ENCODE results near the gene PPP1R1A. TPM values are rescaled to one million over a fixed set of nuclear protein-coding genes. Genes with fewer than 3 reads are reported as not detected.

PPP1R1A gene
- total RNA-seq, 2 experiments from 2014 or later = not detected

GRCh38 chr12:54558759-54559158 is 29.7 kb downstream of the PPP1R1A start:
- POLR2A ChIA-PET = interaction anchor here (1.0 kb wide), 1 partner anchor 10 kb away, joined by 7 read pairs; the partner anchor contains the start of gene PDE1B
- CTCF ChIA-PET = interaction anchor here (1.0 to 1.2 kb wide), 3 partner anchors 21 to 45 kb away, joined by 3 to 5 read pairs (median 3); no protein-coding TSS in a partner anchor
- peaks cover 2% of the 10 kb centered on the region for H3K36me3 Mint-ChIP-seq (ENCODE audit: low read depth)
- ATAC-seq = no peak
- H3K4me1 Mint-ChIP-seq = peaks cover 33% of the 10 kb centered on the region
- no peak overlapping the region for H3K4me3 Mint-ChIP-seq
- no peaks in the 10 kb centered on the region for H3K9me3 Mint-ChIP-seq (ENCODE audit: low read depth)
- no peaks in the 10 kb centered on the region for H3K27me3 Mint-ChIP-seq
- no peak overlapping the region for H3K27ac Mint-ChIP-seq
- DNase-seq = no peak
- intact Hi-C loops (cut with DNase I, micrococcal nuclease) = no loop called here

DNA sequence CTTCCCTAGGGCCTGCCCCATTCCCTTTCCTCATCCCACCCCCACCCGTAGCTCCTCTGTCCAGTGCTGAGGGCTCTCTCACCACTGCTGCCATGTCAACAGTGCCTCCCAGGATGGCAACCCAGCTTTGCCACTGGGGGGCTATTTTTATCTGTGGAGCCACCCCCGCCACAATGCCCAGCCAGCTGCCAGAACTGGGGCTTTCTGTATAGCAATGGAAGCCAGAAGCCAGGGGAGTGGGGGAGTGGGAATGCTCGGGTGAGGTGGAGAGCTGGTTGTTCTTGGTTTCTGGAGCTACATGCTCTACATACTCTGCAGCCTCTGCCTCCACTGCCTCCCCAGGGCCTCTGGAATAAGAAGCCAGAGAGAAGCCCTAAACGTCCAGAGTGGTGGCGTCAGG is 30.1 kb downstream of the PPP1R1A start:
- intact Hi-C loops (cut with DNase I, micrococcal nuclease) = no loop called here
- Mint-ChIP-seq H3K36me3 (ENCODE audit: low read depth) (peaks cover 2% of the 10 kb centered on the region), H3K27ac (no peak overlapping the region), H3K27me3 (no peaks in the 10 kb centered on the region), H3K9me3 (ENCODE audit: low read depth) (no peaks in the 10 kb centered on the region), H3K4me1 (peaks cover 33% of the 10 kb centered on the region), H3K4me3 (no peak overlapping the region)
- no peak for DNase-seq
- ATAC-seq = no peak
- POLR2A ChIA-PET = interaction anchor here (1.0 kb wide), 1 partner anchor 9 kb away, joined by 7 read pairs; the partner anchor contains the start of gene PDE1B
- CTCF ChIA-PET = interaction anchor here (1.0 to 1.2 kb wide), 3 partner anchors 21 to 46 kb away, joined by 3 to 5 read pairs (median 3); no protein-coding TSS in a partner anchor

DNA sequence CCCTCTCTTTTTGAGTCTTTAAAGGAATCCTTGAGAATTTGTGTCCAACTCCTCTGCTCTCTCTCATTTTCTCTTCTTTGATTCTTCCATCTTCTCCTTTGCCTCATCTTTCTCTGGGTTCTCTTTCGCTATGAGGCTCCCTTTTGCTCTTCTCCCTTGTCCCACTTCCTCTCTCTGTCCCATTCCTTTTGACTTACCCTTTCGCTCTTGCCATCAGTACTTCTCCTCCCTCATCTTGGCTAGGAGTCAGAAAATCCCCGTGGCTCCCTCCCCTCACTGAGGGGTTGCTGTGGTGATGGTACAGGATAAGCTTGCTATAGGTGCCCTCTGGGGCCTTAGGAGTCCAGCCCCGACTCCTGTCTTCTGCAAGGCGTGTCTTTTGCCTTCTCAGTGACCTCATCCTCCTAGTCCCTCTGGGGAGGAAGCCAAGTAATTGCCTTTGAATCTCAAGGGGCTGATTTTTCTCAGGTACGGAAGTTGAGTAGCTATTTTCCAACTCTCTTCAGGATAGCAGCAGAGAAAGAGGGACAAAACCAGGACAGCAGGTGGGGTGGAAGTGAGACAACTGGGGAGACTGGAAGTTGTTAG is 32.7 kb downstream of the PPP1R1A start:
- Mint-ChIP-seq H3K9me3 (ENCODE audit: low read depth) (no peaks in the 10 kb centered on the region), H3K4me3 (no peak overlapping the region), H3K36me3 (ENCODE audit: low read depth) (no peaks in the 10 kb centered on the region), H3K27me3 (no peaks in the 10 kb centered on the region), H3K4me1 (peaks cover 24% of the 10 kb centered on the region), H3K27ac (no peak overlapping the region)
- POLR2A ChIA-PET = no interaction called here
- CTCF ChIA-PET = interaction anchor here (0.6 kb wide), 2 partner anchors 57 to 67 kb away, joined by 3 read pairs; no protein-coding TSS in a partner anchor
- no peak for DNase-seq
- intact Hi-C loops (cut with DNase I, micrococcal nuclease) = no loop called here
- ATAC-seq = no peak

DNA sequence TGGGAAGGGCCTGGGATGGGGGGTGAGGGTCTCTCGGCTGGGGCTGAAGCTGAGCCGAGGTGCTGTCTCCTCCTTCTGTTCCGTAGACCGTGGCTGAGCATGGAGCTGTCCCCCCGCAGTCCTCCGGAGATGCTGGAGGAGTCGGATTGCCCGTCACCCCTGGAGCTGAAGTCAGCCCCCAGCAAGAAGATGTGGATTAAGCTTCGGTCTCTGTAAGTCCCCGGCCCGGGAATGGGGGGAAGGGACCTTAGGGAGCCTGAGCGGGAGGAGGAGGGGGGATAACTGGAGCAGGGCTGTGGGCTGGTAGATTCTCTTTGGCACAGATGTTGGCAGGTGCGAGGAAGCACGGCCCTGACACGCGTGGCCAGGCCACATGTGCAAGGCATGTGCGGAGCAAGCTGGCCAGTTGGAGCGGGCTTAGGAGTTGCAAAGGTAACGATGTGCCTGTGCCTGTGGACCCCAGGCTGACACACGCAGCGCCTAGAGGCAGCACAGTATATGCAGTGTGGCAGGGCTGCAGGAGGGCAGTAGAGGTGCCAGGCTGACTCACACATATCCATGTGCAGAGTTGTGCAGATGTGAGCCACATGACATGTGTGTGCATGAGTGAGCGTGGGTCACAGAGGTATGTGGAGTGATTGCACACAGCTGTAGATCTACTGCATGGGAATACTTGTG is 38.5 kb downstream of the PPP1R1A start:
- Mint-ChIP-seq H3K27me3 (peaks cover 6% of the 10 kb centered on the region), H3K4me1 (peaks cover 37% of the 10 kb centered on the region), H3K27ac (peak overlapping the region; percentile 83), H3K4me3 (peak overlapping the region; percentile 81), H3K36me3 (ENCODE audit: low read depth) (peaks cover 9% of the 10 kb centered on the region), H3K9me3 (ENCODE audit: low read depth) (no peaks in the 10 kb centered on the region)
- POLR2A ChIA-PET = interaction anchor here (0.6 to 1.1 kb wide), 3 partner anchors 10 to 30 kb away, joined by 4 to 7 read pairs (median 6); no protein-coding TSS in a partner anchor
- peak; percentile 75 for DNase-seq
- CTCF ChIA-PET = interaction anchor here (1.2 to 3.0 kb wide), 3 partner anchors 11 to 30 kb away, joined by 3 to 19 read pairs (median 11); no protein-coding TSS in a partner anchor
- ATAC-seq = peak; percentile 91
- intact Hi-C loops (cut with DNase I, micrococcal nuclease) = loop anchor here (1.0 to 2.0 kb wide), 2 partner anchors 10 to 15 kb away; no protein-coding TSS in a partner anchor

DNA sequence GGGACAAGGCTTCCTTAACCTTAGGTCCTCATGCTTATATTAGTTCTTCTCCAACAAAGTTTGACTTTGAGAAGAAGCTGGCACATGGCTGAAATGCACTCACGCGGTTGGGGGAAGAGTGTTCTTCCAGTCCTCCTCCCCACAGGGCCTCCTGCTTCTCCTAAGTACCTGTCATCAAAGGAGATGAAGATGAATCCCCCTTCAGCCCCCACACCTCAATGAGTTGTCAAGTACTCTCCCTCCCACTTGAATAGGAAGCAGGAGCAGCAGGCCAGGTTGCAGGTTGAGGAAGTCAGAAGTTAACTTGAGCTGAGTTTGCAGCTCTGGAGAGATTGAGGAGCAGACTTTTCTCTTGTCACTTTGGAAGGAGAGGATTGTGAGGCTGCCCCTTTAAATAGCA is 41.9 kb downstream of the PPP1R1A start:
- intact Hi-C loops (cut with DNase I, micrococcal nuclease) = no loop called here
- Mint-ChIP-seq H3K27me3 (peaks cover 6% of the 10 kb centered on the region), H3K36me3 (ENCODE audit: low read depth) (peaks cover 24% of the 10 kb centered on the region), H3K4me1 (peaks cover 36% of the 10 kb centered on the region), H3K9me3 (ENCODE audit: low read depth) (no peaks in the 10 kb centered on the region), H3K4me3 (no peak overlapping the region), H3K27ac (peak overlapping the region; percentile 19)
- DNase-seq (no peak), ATAC-seq (no peak)
- ChIA-PET POLR2A (interaction anchor here (0.6 kb wide), 1 partner anchor 14 kb away, joined by 3 read pairs; no protein-coding TSS in a partner anchor), CTCF (interaction anchor here (0.7 to 1.1 kb wide), 2 partner anchors 11 to 19 kb away, joined by 3 read pairs; no protein-coding TSS in a partner anchor)

GRCh38 chr12:54544743-54545142 is 43.7 kb downstream of the PPP1R1A start:
- Mint-ChIP-seq H3K4me1 (peaks cover 18% of the 10 kb centered on the region), H3K27me3 (no peaks in the 10 kb centered on the region), H3K4me3 (no peak overlapping the region), H3K27ac (no peak overlapping the region), H3K9me3 (ENCODE audit: low read depth) (no peaks in the 10 kb centered on the region), H3K36me3 (ENCODE audit: low read depth) (peaks cover 23% of the 10 kb centered on the region)
- no peak for ATAC-seq
- POLR2A ChIA-PET = no interaction called here
- no peak for DNase-seq
- CTCF ChIA-PET = interaction anchor here (5.5 kb wide), 1 partner anchor 18 kb away, joined by 21 read pairs; no protein-coding TSS in a partner anchor
- intact Hi-C loops (cut with DNase I, micrococcal nuclease) = no loop called here

DNA sequence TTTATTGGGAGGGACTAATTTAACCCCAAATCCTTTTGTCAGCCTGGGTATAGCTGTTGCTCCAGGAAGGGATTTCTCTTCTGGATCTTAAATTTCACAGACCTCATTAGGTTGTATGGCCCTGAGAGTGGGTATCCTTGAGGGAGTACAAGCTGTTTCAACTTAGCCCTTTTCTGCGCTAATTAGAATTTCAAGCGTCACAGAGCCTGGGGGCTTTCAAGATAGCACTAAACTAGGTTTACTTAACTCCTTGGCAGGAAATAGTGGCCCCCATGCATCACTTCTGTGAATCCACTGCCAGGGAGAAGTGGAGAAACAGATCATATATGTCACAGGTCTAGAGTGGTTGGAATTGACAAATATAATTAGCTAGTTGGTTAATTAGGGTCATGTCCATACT is 44.9 kb downstream of the PPP1R1A start:
- H3K9me3 Mint-ChIP-seq (ENCODE audit: low read depth) = no peaks in the 10 kb centered on the region
- no peaks in the 10 kb centered on the region for H3K27me3 Mint-ChIP-seq
- ATAC-seq (no peak), DNase-seq (no peak)
- no peak overlapping the region for H3K4me3 Mint-ChIP-seq
- POLR2A ChIA-PET = no interaction called here
- H3K27ac Mint-ChIP-seq = no peak overlapping the region
- H3K4me1 Mint-ChIP-seq = peaks cover 11% of the 10 kb centered on the region
- intact Hi-C loops (cut with DNase I, micrococcal nuclease) = no loop called here
- H3K36me3 Mint-ChIP-seq (ENCODE audit: low read depth) = peaks cover 28% of the 10 kb centered on the region
- CTCF ChIA-PET = interaction anchor here (1.0 to 5.5 kb wide), 4 partner anchors 9 to 53 kb away, joined by 3 to 21 read pairs (median 4); no protein-coding TSS in a partner anchor

GRCh38 chr12:54541751-54542290 is 46.6 kb downstream of the PPP1R1A start:
- DNase-seq = no peak
- H3K27me3 Mint-ChIP-seq = no peaks in the 10 kb centered on the region
- no peaks in the 10 kb centered on the region for H3K9me3 Mint-ChIP-seq (ENCODE audit: low read depth)
- ChIA-PET POLR2A (interaction anchor here (0.6 kb wide), 1 partner anchor 21 kb away, joined by 3 read pairs; no protein-coding TSS in a partner anchor), CTCF (interaction anchor here (5.5 kb wide), 1 partner anchor 15 kb away, joined by 21 read pairs; no protein-coding TSS in a partner anchor)
- H3K27ac Mint-ChIP-seq = peak overlapping the region; percentile 15
- H3K4me1 Mint-ChIP-seq = peaks cover 7% of the 10 kb centered on the region
- intact Hi-C loops (cut with DNase I, micrococcal nuclease) = no loop called here
- H3K4me3 Mint-ChIP-seq = no peak overlapping the region
- peaks cover 43% of the 10 kb centered on the region for H3K36me3 Mint-ChIP-seq (ENCODE audit: low read depth)
- no peak for ATAC-seq

- Mint-ChIP-seq H3K9me3 (ENCODE audit: low read depth) (no peaks in the 10 kb centered on the region), H3K27me3 (no peaks in the 10 kb centered on the region), H3K27ac (peak overlapping the region; percentile 61), H3K36me3 (ENCODE audit: low read depth) (peaks cover 70% of the 10 kb centered on the region), H3K4me3 (no peak overlapping the region), H3K4me1 (peaks cover 25% of the 10 kb centered on the region)
- peak; percentile 37 for ATAC-seq
- intact Hi-C loops (cut with DNase I, micrococcal nuclease) = no loop called here
- no peak for DNase-seq
- POLR2A ChIA-PET = interaction anchor here (1.0 kb wide), 1 partner anchor 16 kb away, joined by 3 read pairs; no protein-coding TSS in a partner anchor
- CTCF ChIA-PET = interaction anchor here (1.6 to 2.9 kb wide), 2 partner anchors 11 to 41 kb away, joined by 5 to 15 read pairs; no protein-coding TSS in a partner anchor
Measured at GRCh38 chr12:54538136-54538700, 50.2 kb downstream of the PPP1R1A start.

DNA sequence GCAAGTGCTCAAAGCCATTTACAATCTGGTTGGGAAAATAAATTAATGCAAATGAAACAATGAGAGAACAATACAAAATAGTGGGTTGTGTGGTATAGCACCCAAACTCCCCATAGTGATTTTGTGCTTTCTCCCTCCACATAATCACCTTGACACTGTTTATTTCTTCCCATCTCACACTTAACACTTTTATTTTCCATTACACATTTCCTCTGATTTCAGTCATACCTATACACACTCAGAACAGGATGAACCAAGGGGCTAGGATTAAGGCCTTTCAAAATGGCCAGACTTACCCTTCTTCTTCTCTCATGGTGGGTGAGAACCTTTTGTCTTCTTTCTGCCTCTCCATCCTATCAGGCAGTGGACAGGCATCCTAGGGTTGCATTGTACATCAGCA is 53.0 kb downstream of the PPP1R1A start:
- H3K27me3 Mint-ChIP-seq = no peaks in the 10 kb centered on the region
- ChIA-PET POLR2A (no interaction called here), CTCF (interaction anchor here (1.0 to 1.7 kb wide), 3 partner anchors 9 to 13 kb away, joined by 3 to 5 read pairs (median 4); no protein-coding TSS in a partner anchor)
- H3K36me3 Mint-ChIP-seq (ENCODE audit: low read depth) = peaks cover 73% of the 10 kb centered on the region
- H3K4me1 Mint-ChIP-seq = peaks cover 39% of the 10 kb centered on the region
- H3K9me3 Mint-ChIP-seq (ENCODE audit: low read depth) = no peaks in the 10 kb centered on the region
- peak overlapping the region; percentile 66 for H3K27ac Mint-ChIP-seq
- ATAC-seq (peak; percentile 84), DNase-seq (no peak)
- intact Hi-C loops (cut with DNase I, micrococcal nuclease) = loop anchor here (1.0 to 2.0 kb wide), 2 partner anchors 13 kb away; partner anchors contain the start of gene PDE1B (in 1 of the 2)
- H3K4me3 Mint-ChIP-seq = no peak overlapping the region

- intact Hi-C loops (cut with DNase I, micrococcal nuclease) = loop anchor here (5.0 to 10.0 kb wide), 2 partner anchors 68 to 455 kb away; partner anchors contain the start of gene TESPA1 (in 1 of the 2)
- CTCF ChIA-PET = interaction anchor here (0.7 to 1.6 kb wide), 4 partner anchors 9 to 129 kb away, joined by 3 read pairs; no protein-coding TSS in a partner anchor
- peaks cover 73% of the 10 kb centered on the region for H3K36me3 Mint-ChIP-seq (ENCODE audit: low read depth)
Measured at GRCh38 chr12:54529581-54529980, 58.9 kb downstream of the PPP1R1A start.

More at GRCh38 chr12:54529581-54529980, 58.9 kb downstream of the PPP1R1A start:
- Mint-ChIP-seq H3K27me3 (no peaks in the 10 kb centered on the region), H3K9me3 (ENCODE audit: low read depth) (no peaks in the 10 kb centered on the region), H3K4me1 (peaks cover 28% of the 10 kb centered on the region), H3K27ac (no peak overlapping the region), H3K4me3 (no peak overlapping the region)
- POLR2A ChIA-PET = no interaction called here
- ATAC-seq = no peak
- DNase-seq = no peak

Data from activated CD4-positive, alpha-beta T cell treated with anti-CD3 and anti-CD28 coated beads for 36 hours (primary cell).